Measurements from ENCODE around the gene MELTF.

- TF ChIP-seq CTCF (IDR thresholded peaks at IDR 0.05) (no peak), POLR2A (IDR thresholded peaks at IDR 0.05) (no peak)
Observed at GRCh38 chr3:196994056-196994455, 35.6 kb downstream of the MELTF start.

Measured in uterus (tissue), 2 donors.